Measurements from ENCODE around the gene CPSF4L.

Gene CPSF4L

GRCh38 chr17:73262676-73263642 lies 1.3 kb upstream of the CPSF4L start:
- no peaks in the 10 kb centered on the region for H3K27me3 ChIP-seq (replicated peaks; ENCODE audit: insufficient read depth, low read length)
- no peak overlapping the region for H2AFZ ChIP-seq (ENCODE audit: low read length)
- H3K4me2 ChIP-seq (ENCODE audit: low read depth, low read length), result no peak overlapping the region
- no peak overlapping the region for H3K4me3 ChIP-seq (ENCODE audit: low read length)
- no peaks in the 10 kb centered on the region for H3F3A ChIP-seq (ENCODE audit: insufficient read depth, low read length)
- no peaks in the 10 kb centered on the region for H3K36me3 ChIP-seq (replicated peaks; ENCODE audit: insufficient read depth, low read length)
- H3K9me2 ChIP-seq (replicated peaks; ENCODE audit: insufficient read depth, low read length), result no peaks in the 10 kb centered on the region
- no peaks in the 10 kb centered on the region for H3K4me1 ChIP-seq (ENCODE audit: low read length)
- H3K9me3 ChIP-seq (replicated peaks; ENCODE audit: insufficient read depth, low read length), result no peaks in the 10 kb centered on the region
- H3K9ac ChIP-seq (ENCODE audit: low read length), result no peak overlapping the region
- DNase-seq, result no peak
- no peaks in the 10 kb centered on the region for H3K79me2 ChIP-seq (ENCODE audit: low read length)
- no peak overlapping the region for H3K27ac ChIP-seq (ENCODE audit: low read length)
- TF ChIP-seq CTCF (IDR thresholded peaks at IDR 0.05; ENCODE audit: low read length), result no peak
- no peak for TF ChIP-seq EZH2phosphoT487 (IDR thresholded peaks at IDR 0.05; ENCODE audit: low read length)
- TF ChIP-seq EZH2 (optimal IDR thresholded peaks at IDR 0.05; ENCODE audit: low read depth, low read length), result no peak
- H4K20me1 ChIP-seq (ENCODE audit: insufficient read depth, low read length), result no peaks in the 10 kb centered on the region

GRCh38 chr17:73261952-73262675 lies 434 bp upstream of the CPSF4L start:
- H3K9ac ChIP-seq (ENCODE audit: low read length), result no peak overlapping the region
- no peaks in the 10 kb centered on the region for H3K79me2 ChIP-seq (ENCODE audit: low read length)
- no peaks in the 10 kb centered on the region for H3K27me3 ChIP-seq (replicated peaks; ENCODE audit: insufficient read depth, low read length)
- no peaks in the 10 kb centered on the region for H4K20me1 ChIP-seq (ENCODE audit: insufficient read depth, low read length)
- no peak overlapping the region for H3K27ac ChIP-seq (ENCODE audit: low read length)
- no peak overlapping the region for H3K4me3 ChIP-seq (ENCODE audit: low read length)
- H3K4me1 ChIP-seq (ENCODE audit: low read length), result no peaks in the 10 kb centered on the region
- no peak for DNase-seq
- H3K9me2 ChIP-seq (replicated peaks; ENCODE audit: insufficient read depth, low read length), result no peaks in the 10 kb centered on the region
- TF ChIP-seq EZH2phosphoT487 (IDR thresholded peaks at IDR 0.05; ENCODE audit: low read length) (no peak), EZH2 (optimal IDR thresholded peaks at IDR 0.05; ENCODE audit: low read depth, low read length) (no peak), CTCF (IDR thresholded peaks at IDR 0.05; ENCODE audit: low read length) (no peak)
- no peaks in the 10 kb centered on the region for H3K9me3 ChIP-seq (replicated peaks; ENCODE audit: insufficient read depth, low read length)
- no peak overlapping the region for H2AFZ ChIP-seq (ENCODE audit: low read length)
- no peaks in the 10 kb centered on the region for H3K36me3 ChIP-seq (replicated peaks; ENCODE audit: insufficient read depth, low read length)
- H3K4me2 ChIP-seq (ENCODE audit: low read depth, low read length), result no peak overlapping the region
- no peaks in the 10 kb centered on the region for H3F3A ChIP-seq (ENCODE audit: insufficient read depth, low read length)

- no peaks in the 10 kb centered on the region for H4K20me1 ChIP-seq (ENCODE audit: insufficient read depth, low read length)
- no peaks in the 10 kb centered on the region for H3K79me2 ChIP-seq (ENCODE audit: low read length)
- H3K27ac ChIP-seq (ENCODE audit: low read length), result no peak overlapping the region
- no peak overlapping the region for H3K4me2 ChIP-seq (ENCODE audit: low read depth, low read length)
- H2AFZ ChIP-seq (ENCODE audit: low read length), result no peak overlapping the region
- H3K9me3 ChIP-seq (replicated peaks; ENCODE audit: insufficient read depth, low read length), result no peaks in the 10 kb centered on the region
- H3F3A ChIP-seq (ENCODE audit: insufficient read depth, low read length), result no peaks in the 10 kb centered on the region
- no peak for DNase-seq
- no peaks in the 10 kb centered on the region for H3K27me3 ChIP-seq (replicated peaks; ENCODE audit: insufficient read depth, low read length)
- TF ChIP-seq EZH2phosphoT487 (IDR thresholded peaks at IDR 0.05; ENCODE audit: low read length) (no peak), CTCF (IDR thresholded peaks at IDR 0.05; ENCODE audit: low read length) (no peak), EZH2 (optimal IDR thresholded peaks at IDR 0.05; ENCODE audit: low read depth, low read length) (no peak)
- no peak overlapping the region for H3K9ac ChIP-seq (ENCODE audit: low read length)
- no peak overlapping the region for H3K4me3 ChIP-seq (ENCODE audit: low read length)
- H3K36me3 ChIP-seq (replicated peaks; ENCODE audit: insufficient read depth, low read length), result no peaks in the 10 kb centered on the region
- no peaks in the 10 kb centered on the region for H3K9me2 ChIP-seq (replicated peaks; ENCODE audit: insufficient read depth, low read length)
- H3K4me1 ChIP-seq (ENCODE audit: low read length), result no peaks in the 10 kb centered on the region
These were observed 4.2 kb downstream of the CPSF4L start for GRCh38 chr17:73257516-73257915.

Data from MM.1S (cell line).